Right cardiac atrium (tissue), 5 donors: ENCODE data around the gene GPR146. TPM values are rescaled to one million over a fixed set of nuclear protein-coding genes. Genes with fewer than 3 reads are reported as not detected.

ENCODE experiments used
- ATAC-seq, 2 donors: fragments of 200-7000 bp; cut with Tn5 transposase; one replicate each; pipeline versions ENCODE4 v1.8.0 to v1.9.1; 2020; ENCODE audit warnings: moderate library complexity in 2 of 2, mild to moderate bottlenecking in 1 of 2
- DNase-seq, 3 donors: peaks; one replicate each; pipeline ENCODE4 v3.0.0-alpha.2; 2020
- H3K27ac ChIP-seq: one replicate; pipeline ENCODE4 v1.5.1; 2013; ENCODE audit warnings: mild to moderate bottlenecking, low read length, control low read depth, moderate library complexity
- H3K27me3 ChIP-seq: one replicate; pipeline ENCODE4 v1.6.1; 2013; ENCODE audit not compliant: control insufficient read depth, insufficient read depth
- H3K4me1 ChIP-seq: one replicate; pipeline ENCODE4 v1.6.1; 2013; ENCODE audit warnings: low read length; ENCODE audit not compliant: control insufficient read depth, insufficient read depth
- H3K4me3 ChIP-seq: one replicate; pipeline ENCODE4 v1.5.1; 2013; ENCODE audit warnings: low read length, control low read depth
- H3K9me3 ChIP-seq: one replicate; pipeline ENCODE4 v1.6.1; 2013; ENCODE audit warnings: low read length; ENCODE audit not compliant: control insufficient read depth
- WGBS: extraction: QIAGEN DNeasy Blood & Tissue Kit; methylation state at CpG from one replicate; pipeline ENCODE4 v1.1.7; 2013; 5-methylcytosine and 5-hydroxymethylcytosine counted together
- intact Hi-C, 4 donors: fragments of 100-400 bp; cut with DNase I; formaldehyde crosslinking; loops; one replicate each; pipeline versions ENCODE4 v1.11.0 to v1.14.0; 2022 to 2023
- polyA plus RNA-seq: library from polyadenylated mRNA; stranded (reverse); fragments of 200-250 nt; gene quantifications from one replicate; pipeline ENCODE4 v1.2.3, GENCODE V29; 2013
- total RNA-seq, 4 donors: library from RNA; stranded (reverse); fragmentation: NEBNext Ultra II Directional; extraction: Animal tissue kit (Norgen Biotek cat#: 25700); gene quantifications; one replicate each; pipeline ENCODE4 v1.2.1, GENCODE V29; 2021
- donor health status: healthy with polysubstance abuse.
- donor health status: DM: no; HTN: yes; CAD: no.
- donor health status: DM: no; HTN: no; CAD: no.
- donor health status: DM: no; HTN: yes; CAD: no; lungs with severe emphysema.
- donor health status: DM: yes; HTN: yes; CAD: no.

GPR146 gene
- total and polyA plus RNA-seq, 5 donors = 4.2 to 19.7 (median 17.3) TPM

DNA sequence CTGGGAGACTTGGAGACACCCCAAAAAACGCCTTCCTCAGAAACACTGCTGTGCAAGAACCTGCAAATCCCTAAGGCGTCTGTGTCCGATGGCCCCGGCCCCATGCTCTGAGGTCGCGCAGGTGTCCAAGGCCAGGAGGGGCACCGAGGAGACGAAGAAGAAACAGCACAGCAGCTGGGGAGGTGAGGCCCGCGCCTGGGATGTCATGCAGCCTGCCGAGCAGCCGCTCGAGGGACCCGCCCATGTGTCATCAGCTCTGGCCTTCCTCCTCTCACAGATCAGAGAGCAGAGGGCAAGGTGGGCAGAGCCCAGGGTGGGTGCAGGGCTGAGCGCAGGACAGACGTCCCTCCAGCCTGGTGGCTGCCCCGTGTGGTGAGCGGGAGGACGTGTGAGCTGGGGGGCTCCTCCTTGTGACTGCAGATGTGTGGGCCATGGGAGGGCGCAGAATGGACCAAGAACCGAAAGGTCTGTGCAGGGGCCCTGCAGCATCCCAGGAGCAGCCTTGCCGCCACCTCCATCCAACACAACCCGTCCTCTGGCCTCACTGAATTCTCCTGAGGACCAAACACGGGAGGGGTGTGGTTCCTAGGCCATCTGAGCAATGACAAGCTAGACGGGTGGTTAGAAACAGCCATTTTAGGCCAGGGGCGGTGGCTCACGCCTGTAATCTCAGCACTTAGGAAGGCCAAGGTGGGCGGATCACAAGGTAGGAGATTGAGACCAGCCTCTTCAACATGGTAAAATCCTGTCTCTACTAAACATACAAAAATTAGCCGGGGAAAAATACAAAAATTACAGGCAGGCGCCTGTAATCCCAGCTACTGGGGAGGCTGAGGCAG, 30.5 kb downstream of the GPR146 start:
- H3K4me1 ChIP-seq = no peaks in the 10 kb centered on the region
- DNase-seq (no peak), ATAC-seq (no peak)
- H3K4me3 ChIP-seq = no peak overlapping the region
- no peak overlapping the region for H3K27ac ChIP-seq
- no peaks in the 10 kb centered on the region for H3K9me3 ChIP-seq
- H3K27me3 ChIP-seq = no peaks in the 10 kb centered on the region
- 87% methylated on average over 30 of the region's 30 CpGs for WGBS
- intact Hi-C loops = no loop called here

DNA sequence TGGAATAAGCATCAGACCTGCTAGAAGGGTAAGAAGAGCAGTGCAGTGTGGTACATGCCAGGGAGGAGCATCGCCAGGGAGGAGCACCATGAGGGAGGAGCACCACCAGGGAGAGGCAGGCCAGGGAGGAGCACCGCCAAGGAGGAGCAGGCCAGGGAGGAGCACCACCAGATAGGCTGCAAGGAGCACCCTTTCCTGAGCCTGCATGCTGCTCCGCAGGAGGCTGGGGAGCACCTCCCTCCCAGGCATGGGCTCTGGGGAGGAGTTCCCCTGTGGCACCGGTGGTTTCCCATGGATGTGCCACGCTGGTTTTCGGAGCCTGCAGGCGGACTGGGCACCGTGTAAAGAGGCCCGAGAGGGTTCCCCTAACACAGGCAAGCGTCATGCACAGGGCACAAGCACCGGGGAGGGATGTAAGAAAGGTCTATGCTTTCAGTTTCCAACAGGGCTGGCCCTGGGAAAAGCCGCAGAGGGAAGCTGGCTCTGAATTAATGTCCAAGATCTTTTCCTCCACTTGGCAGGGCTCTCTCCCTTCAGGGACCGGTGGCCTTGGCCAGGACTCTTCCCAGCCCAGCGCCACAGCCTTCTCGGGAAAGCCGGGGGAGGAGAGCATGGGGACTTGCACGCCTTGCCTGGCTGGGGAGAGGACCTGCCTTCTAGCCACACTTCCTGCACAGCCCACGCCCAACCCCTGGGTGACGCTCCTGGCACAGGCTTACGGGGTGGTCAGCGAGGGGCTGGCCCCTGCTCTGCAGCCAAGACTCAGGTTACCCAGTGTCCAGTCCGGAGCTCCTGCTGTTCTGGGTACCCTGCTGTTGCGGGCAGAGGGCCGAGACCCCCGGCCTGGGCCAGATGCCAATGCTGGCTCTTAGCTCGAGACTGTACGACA, 32.1 kb downstream of the GPR146 start:
- H3K27ac ChIP-seq = peak overlapping the region; percentile 16
- DNase-seq (peak; percentile 75 to 90 (median 85)), ATAC-seq (peak; percentile 78 to 86)
- H3K4me1 ChIP-seq = no peaks in the 10 kb centered on the region
- H3K27me3 ChIP-seq = no peaks in the 10 kb centered on the region
- intact Hi-C loops = no loop called here
- no peaks in the 10 kb centered on the region for H3K9me3 ChIP-seq
- WGBS = 43% methylated on average over 27 of the region's 27 CpGs
- peak overlapping the region; percentile 1 for H3K4me3 ChIP-seq

DNA sequence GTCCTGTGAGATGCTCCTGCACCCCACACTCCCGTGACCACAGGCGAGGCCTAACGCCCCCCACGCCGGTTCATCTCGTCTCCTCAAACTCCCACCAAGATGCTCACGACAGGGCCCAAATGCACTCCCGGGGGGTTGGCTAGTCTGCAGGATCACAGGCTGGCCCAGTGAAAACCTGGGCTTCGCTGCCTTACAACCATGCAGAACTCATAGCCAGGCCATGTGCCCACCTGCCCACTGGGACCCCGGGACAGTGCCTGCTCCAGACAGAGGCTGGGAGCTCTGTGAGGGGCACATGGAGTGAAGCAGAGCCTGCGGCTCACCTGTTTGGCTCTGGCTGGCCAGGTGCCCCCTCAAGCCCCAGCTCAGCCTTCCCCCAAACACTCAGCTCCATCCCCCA, 34.2 kb downstream of the GPR146 start:
- H3K27ac ChIP-seq = no peak overlapping the region
- WGBS = 93% methylated on average over 11 of the region's 11 CpGs
- ATAC-seq (no peak), DNase-seq (no peak)
- H3K4me1 ChIP-seq = no peaks in the 10 kb centered on the region
- no peaks in the 10 kb centered on the region for H3K9me3 ChIP-seq
- no peak overlapping the region for H3K4me3 ChIP-seq
- no peaks in the 10 kb centered on the region for H3K27me3 ChIP-seq
- intact Hi-C loops = no loop called here

DNA sequence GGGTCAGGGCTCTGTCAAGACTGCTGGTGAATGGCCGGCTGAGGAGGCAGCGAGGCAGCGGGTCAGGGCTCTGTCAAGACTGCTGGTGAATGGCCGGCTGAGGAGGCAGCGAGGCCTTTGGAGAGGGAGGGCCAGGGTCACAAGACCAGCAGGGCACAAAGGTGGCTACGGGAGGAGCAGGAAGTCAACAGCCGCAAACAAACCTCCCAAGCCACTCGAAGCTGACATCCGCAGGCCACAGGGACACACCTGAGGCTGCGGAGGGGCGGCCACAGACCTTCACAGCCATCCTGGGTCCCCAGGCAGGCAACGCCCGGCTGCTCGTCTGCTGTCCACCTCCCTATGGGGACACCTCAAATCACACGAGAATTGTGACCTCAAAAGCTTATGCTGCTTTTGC, 34.6 kb downstream of the GPR146 start:
- Histone ChIP-seq H3K4me3 (no peak overlapping the region), H3K4me1 (no peaks in the 10 kb centered on the region), H3K27me3 (no peaks in the 10 kb centered on the region), H3K27ac (no peak overlapping the region), H3K9me3 (no peaks in the 10 kb centered on the region)
- WGBS = 91% methylated on average over 15 of the region's 15 CpGs
- no peak for DNase-seq
- no peak for ATAC-seq
- intact Hi-C loops = no loop called here

DNA sequence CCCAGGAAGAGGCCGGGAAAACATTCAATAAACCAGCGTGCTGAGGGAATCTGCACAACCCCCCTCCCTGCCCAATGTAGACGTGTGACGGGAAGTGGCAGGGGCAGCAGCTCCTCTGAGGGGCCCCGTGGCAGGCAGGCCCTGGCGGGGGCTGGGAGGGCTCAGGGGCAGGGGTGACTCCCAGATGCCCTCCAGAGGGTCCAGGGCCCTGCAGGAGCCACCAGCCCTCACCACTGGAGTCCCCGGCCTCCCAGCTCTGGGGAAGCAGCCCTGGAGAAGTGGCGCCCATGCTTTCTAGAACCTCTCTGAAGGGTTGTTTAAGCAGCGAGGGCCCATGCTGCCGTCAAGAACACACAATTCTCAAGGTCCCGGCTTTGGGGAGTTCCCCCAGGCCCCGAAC, 35.2 kb downstream of the GPR146 start:
- WGBS = 82% methylated on average over 12 of the region's 12 CpGs

DNA sequence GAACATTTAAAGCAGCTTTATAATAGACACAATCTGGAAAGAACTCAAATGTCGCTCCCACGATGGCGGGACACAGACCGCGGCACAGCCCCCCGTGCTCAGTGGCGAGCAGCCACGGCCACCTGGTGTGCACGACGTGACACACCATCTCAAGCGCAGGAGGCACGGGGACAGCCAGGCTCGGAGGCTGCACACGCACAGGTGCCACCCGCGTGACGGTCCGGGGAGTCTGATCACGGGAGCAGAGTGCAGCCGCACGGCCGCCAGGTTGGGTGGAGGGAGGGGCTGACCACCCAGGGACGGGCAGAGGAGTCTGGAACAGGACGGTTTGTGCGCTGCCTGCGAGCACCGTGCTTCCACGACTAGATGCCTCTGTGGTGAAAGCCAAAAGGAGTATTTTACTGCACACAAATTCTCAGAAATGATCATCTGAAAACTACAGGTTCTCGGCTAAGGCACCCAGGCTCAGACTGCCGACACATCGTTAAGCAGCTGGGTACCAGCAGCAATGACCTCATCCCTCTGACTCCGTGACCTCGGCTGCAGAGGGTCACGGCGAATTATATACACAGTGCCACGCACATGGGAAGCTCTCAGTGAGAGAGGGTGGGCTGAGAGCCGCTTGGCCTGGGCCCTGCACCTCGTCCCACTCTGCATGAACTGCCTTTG, 36.0 kb downstream of the GPR146 start:
- no peak overlapping the region for H3K27ac ChIP-seq
- H3K4me1 ChIP-seq = no peaks in the 10 kb centered on the region
- intact Hi-C loops = no loop called here
- ATAC-seq = no peak
- no peak overlapping the region for H3K4me3 ChIP-seq
- WGBS = 91% methylated on average over 38 of the region's 38 CpGs
- H3K9me3 ChIP-seq = no peaks in the 10 kb centered on the region
- no peaks in the 10 kb centered on the region for H3K27me3 ChIP-seq
- DNase-seq = no peak

More for the DNA sequence above, 35.2 kb downstream of the GPR146 start:
- H3K27me3 ChIP-seq = no peaks in the 10 kb centered on the region
- H3K4me1 ChIP-seq = no peaks in the 10 kb centered on the region
- ATAC-seq (no peak), DNase-seq (no peak)
- H3K27ac ChIP-seq = no peak overlapping the region
- H3K9me3 ChIP-seq = no peaks in the 10 kb centered on the region
- H3K4me3 ChIP-seq = no peak overlapping the region
- intact Hi-C loops = no loop called here

DNA sequence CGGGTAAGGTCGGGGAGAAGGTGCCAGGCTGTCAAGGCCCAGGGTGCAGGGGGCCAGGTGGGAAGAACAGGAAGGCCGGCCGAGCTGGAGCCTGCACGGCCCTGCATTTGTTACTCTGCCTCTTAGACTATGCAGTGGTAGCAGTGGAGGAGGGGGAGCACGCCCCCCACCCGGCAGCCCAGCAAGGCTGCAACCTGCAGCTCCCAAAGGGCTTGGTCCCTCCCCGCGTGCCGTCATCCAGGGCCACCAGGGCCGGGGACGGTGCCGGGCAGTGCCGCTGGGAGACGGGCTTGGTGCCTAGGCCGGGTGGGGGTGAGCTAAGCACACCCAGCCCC, 36.5 kb downstream of the GPR146 start:
- Histone ChIP-seq H3K9me3 (no peaks in the 10 kb centered on the region), H3K4me1 (no peaks in the 10 kb centered on the region), H3K27ac (no peak overlapping the region), H3K4me3 (no peak overlapping the region), H3K27me3 (no peaks in the 10 kb centered on the region)
- 95% methylated on average over 16 of the region's 16 CpGs for WGBS
- no peak for DNase-seq
- intact Hi-C loops = no loop called here
- no peak for ATAC-seq

DNA sequence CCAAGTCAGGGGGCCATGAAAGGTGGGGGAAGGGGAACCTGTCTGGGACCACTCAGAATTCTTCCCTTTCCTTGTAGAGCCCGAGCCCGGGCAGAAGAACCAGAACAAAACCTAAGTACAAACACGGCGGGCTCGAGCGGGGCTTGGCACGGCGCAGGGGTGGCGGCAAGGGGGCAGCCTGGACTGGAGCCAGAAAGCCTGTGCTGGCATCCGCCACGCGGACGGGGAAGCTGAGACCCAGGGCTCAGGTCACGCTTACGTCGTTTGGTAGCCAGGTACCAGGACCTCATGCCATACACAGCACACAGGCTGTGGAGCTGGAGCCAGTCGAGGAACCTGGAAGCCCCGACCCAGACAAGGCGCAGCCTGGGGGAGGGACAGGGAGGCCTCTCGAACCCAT, 37.0 kb downstream of the GPR146 start:
- Histone ChIP-seq H3K9me3 (no peaks in the 10 kb centered on the region), H3K27ac (no peak overlapping the region), H3K4me1 (no peaks in the 10 kb centered on the region), H3K27me3 (no peaks in the 10 kb centered on the region), H3K4me3 (no peak overlapping the region)
- no peak for DNase-seq
- ATAC-seq = no peak
- intact Hi-C loops = no loop called here
- WGBS = 92% methylated on average over 20 of the region's 20 CpGs

DNA sequence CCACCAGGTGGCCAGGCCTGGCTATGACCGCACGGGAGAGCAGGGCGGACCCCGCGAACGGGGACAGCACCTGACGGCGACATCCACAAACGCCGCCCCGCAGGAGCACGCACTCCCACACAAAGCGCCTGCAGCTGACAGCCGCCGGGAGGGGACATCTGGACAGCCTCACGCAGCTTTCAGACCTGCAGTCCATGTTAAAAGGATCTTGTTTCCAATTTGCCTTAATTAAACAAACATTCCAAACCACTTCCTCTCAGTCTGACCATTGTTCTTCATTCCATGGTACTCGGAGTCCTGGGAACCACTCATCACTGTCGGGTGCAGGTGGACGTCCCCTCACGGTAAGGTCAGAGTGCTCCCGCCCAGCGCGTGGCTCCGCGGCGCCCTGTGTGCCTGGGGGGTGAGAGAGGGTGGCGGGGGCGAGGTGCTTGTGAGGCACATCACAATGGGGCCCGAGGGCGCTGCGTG, 37.6 kb downstream of the GPR146 start:
- no peaks in the 10 kb centered on the region for H3K4me1 ChIP-seq
- DNase-seq = no peak
- no peaks in the 10 kb centered on the region for H3K27me3 ChIP-seq
- H3K27ac ChIP-seq = no peak overlapping the region
- intact Hi-C loops = no loop called here
- no peak overlapping the region for H3K4me3 ChIP-seq
- no peak for ATAC-seq
- no peaks in the 10 kb centered on the region for H3K9me3 ChIP-seq
- WGBS = 53% methylated on average over 31 of the region's 31 CpGs

DNA sequence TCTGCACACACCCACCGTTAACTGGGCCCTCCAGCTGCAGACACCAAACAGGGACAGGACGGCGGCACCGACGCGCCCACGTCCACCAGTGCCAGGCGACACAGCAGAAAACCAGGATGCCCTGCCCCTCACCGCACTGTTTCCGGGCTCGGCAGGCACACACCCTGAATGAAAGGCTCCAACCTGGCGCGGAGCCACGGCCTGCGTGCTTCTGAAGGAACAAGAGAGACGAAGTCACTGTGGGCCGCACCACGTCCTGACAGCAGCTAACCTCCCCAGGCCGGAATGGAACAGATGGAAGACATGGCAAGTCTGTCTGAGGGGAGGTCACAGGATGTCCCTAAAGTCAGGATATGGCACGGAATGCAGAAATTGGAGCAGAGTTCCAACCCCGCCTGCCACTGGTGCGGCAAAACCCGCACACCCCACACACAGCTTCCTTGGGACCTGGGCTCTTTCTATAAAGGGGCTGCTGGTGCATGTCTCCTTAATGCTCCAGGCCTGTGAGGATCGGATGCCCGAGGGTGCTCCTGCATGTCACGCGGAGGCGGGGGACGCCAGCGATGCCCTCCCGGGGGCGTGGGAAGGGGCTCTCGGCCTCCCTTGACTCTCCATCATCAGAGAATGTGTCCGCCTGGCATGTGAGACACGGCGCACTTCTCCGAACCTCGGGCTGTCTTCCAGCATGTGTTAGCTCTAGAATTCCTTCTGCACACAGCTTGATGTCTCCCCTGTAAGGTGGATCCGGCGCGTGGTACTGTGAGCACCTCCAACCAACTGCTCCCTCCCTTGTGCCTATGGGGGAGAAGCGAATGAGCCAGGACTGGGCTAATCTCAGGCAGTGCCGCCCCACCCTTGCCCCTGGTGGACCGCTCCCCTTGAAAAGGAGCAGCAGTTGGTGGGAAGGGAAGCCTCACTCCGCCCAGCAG, 39.6 kb downstream of the GPR146 start:
- no peak overlapping the region for H3K27ac ChIP-seq
- ATAC-seq (no peak), DNase-seq (peak; percentile 56 to 83 (median 81))
- H3K9me3 ChIP-seq = no peaks in the 10 kb centered on the region
- no peak overlapping the region for H3K4me3 ChIP-seq
- intact Hi-C loops = no loop called here
- 86% methylated on average over 45 of the region's 45 CpGs for WGBS
- no peaks in the 10 kb centered on the region for H3K4me1 ChIP-seq
- H3K27me3 ChIP-seq = no peaks in the 10 kb centered on the region
